ENCODE results near the gene LYG2.
"Not testable (repeated sequence)": the region's sequence is repeated elsewhere in the genome, so short reads cannot be mapped to it uniquely, and the experiment has no call there.

Gene LYG2

GRCh38 chr2:99201959-99202678 is 53.3 kb downstream of the LYG2 start:
- DNase-seq (ENCODE audit: low read depth in 3 of 3) = no peak

GRCh38 chr2:99200076-99200800 is 55.2 kb downstream of the LYG2 start:
- no peak for DNase-seq (ENCODE audit: low read depth in 3 of 3)

- no peak for DNase-seq (ENCODE audit: low read depth in 3 of 3)
Observed at GRCh38 chr2:99198103-99198841, 57.2 kb downstream of the LYG2 start.

GRCh38 chr2:99192364-99192763 is 63.1 kb downstream of the LYG2 start:
- DNase-seq (ENCODE audit: low read depth in 3 of 3) = not testable (repeated sequence)
